Coronary artery (tissue), 2 donors: Measurements from ENCODE around the gene TTC39B.

ENCODE experiments used
- DNase-seq: peaks from one replicate; pipeline ENCODE4 v3.0.0-alpha.2; 2017; ENCODE audit warnings: low spot score
- H3K27ac ChIP-seq, 2 donors: fragments of 200-600 bp; sonication (generic); one replicate each; pipeline ENCODE4 v1.5.1; 2016 to 2019
- H3K4me3 ChIP-seq: fragments of 200-600 bp; sonication (generic); 2 replicates; pipeline ENCODE4 v1.5.1; 2016; ENCODE audit warnings: mild to moderate bottlenecking, moderate library complexity
- CTCF ChIP-seq: fragments of 200-600 bp; sonication (generic); IDR thresholded peaks from one replicate; pipeline ENCODE4 v1.5.1; 2019; ENCODE audit warnings: antibody characterized with exemption

The TTC39B gene

GRCh38 chr9:15206903-15207696, 99.9 kb downstream of the TTC39B start:
- no peak for DNase-seq

GRCh38 chr9:15205632-15206420, 101.2 kb downstream of the TTC39B start:
- no peak overlapping the region for H3K4me3 ChIP-seq
- no peak for DNase-seq
- H3K27ac ChIP-seq = no peak overlapping the region
- TF ChIP-seq CTCF = no peak

More at GRCh38 chr9:15206903-15207696, 99.9 kb downstream of the TTC39B start:
- TF ChIP-seq CTCF = no peak
- H3K27ac ChIP-seq = no peak overlapping the region
- H3K4me3 ChIP-seq = no peak overlapping the region

- no peak overlapping the region for H3K27ac ChIP-seq
- DNase-seq = no peak
- no peak for TF ChIP-seq CTCF
- H3K4me3 ChIP-seq = no peak overlapping the region
Measured at GRCh38 chr9:15203581-15203980, 103.4 kb downstream of the TTC39B start.

GRCh38 chr9:15200111-15200510, 106.9 kb downstream of the TTC39B start:
- H3K4me3 ChIP-seq = no peak overlapping the region
- no peak for DNase-seq
- no peak for TF ChIP-seq CTCF
- H3K27ac ChIP-seq = no peak overlapping the region

GRCh38 chr9:15192856-15193255, 114.2 kb downstream of the TTC39B start:
- Histone ChIP-seq H3K27ac (no peak overlapping the region), H3K4me3 (no peak overlapping the region)
- no peak for TF ChIP-seq CTCF
- DNase-seq = no peak

- H3K4me3 ChIP-seq = no peak overlapping the region
- no peak for DNase-seq
- no peak for TF ChIP-seq CTCF
- H3K27ac ChIP-seq = no peak overlapping the region
Measured at GRCh38 chr9:15191378-15191777, 115.6 kb downstream of the TTC39B start.

GRCh38 chr9:15189481-15189880, 117.5 kb downstream of the TTC39B start:
- no peak overlapping the region for H3K4me3 ChIP-seq
- DNase-seq = no peak
- TF ChIP-seq CTCF = no peak

More at GRCh38 chr9:15189481-15189880, 117.5 kb downstream of the TTC39B start:
- H3K27ac ChIP-seq = no peak overlapping the region
